HG02798 (cell line): ENCODE measurements around the gene FAM120C.

ENCODE experiments used
- ATAC-seq: cut with Tn5 transposase; IDR thresholded peaks from one replicate; pipeline ENCODE4 v1.9.1; 2021; ENCODE audit warnings: mild to moderate bottlenecking; ENCODE audit not compliant: unreplicated experiment, poor library complexity

Gene FAM120C

DNA sequence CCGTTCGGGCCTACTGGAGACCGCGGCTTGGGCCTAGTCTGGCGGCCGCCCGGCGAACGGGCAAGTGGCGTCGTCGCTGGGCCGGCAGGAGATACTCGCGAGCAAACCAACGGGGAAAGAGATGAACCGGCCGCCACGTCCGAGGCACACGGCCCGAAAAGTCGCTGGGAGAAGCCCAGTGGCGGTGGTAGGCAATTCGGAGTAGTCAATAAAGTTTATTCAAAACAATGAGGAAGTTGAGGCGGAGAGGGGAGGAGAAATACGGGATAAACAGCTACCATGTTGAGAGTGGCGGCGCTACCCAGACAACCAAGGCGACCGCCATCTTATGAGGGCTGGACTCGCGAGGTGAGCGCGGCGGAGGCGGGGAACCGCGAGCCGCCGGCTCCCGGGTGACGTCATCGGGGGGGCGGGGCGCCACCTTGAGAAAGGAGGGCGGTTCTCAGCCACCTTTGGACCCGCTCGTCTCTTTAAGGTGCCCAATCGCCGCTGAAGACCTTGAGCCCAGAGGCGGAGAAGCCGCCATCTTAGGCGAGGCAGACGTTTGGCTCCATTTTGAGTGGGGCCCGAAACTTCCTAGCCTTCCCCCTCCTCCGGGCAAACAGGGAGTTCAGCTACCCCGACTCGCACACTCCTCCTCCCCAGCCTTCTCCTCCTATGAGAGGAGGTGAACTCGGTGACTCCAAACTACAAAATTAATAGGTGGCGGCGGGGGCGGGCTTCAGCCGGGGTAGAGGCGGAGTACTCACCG, 138.8 kb downstream of the FAM120C start, which contains the start of gene PHF8:
PHF8 (minus strand) TSS at position 348 of the 751 bp plus-strand sequence. CDS start 1,745 bp downstream, outside the sequence.
- peak; percentile 86 for ATAC-seq

DNA sequence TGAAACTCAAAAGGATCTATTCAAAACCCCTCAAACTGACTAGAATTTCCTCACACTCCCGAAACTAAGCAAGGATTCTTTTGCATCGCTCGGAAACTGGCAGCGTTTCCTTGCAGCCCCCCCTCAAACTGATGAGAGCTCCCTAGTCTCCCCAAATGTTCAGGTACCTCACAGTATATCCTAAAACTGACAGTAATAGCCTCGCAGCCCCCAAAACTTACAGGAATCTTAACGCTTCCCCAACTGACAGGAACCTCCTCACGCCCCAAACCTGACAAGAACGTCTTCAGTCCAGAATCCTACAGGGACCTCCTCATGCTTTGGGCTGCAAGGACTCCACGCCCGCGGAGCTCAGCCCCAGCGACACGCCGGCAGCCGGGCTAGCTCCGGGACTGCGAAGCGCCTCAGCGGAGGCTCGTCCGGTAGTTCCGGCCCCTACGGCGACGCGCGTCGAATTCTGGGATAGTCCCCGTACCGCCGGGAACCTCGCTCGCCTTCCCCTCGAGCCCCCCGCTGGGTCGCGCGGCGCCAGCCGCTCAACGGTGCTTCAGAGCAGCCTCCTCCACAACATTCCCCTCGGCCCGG, 139.4 kb downstream of the FAM120C start:
- peak; percentile 17 for ATAC-seq

DNA sequence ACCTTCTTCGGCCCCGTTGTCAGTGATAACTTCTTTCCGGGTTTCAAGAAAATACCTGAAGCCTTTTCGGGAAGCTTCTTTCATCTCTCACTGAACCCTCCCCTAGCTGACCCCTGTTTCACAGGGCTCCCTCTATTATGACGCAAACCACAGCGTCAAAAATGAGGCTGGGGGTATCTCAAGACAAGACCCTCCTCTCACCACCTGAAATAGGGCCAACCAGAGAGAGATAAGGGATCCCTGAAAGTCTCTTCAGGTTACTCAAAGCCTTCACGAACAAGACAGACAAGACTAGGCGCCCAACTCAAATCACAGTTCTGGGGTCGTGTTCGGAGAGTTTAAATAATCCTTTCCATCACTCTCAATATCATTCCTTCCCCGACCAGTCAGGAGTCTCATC, 140.0 kb downstream of the FAM120C start:
- ATAC-seq: no peak

DNA sequence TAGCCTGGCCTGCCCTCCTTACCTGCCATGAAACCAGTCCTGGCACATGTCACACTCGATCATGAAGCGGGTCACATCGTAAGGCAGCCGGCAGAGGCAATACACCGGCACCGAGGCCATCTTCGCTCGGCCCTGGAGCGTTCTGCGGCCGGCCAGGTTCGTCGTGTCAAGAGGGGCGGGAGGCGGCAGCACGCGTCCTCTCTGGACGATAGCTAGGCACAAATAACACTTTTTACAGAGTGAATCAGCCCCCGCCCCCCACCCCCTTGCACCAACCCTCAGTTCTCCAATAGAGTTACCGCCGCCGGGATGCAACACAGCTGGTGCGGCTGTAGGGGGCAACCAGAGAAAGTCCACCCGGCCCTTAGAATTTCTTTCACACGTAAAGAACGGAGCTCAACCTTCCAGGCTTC, 140.4 kb downstream of the FAM120C start:
- no peak for ATAC-seq

DNA sequence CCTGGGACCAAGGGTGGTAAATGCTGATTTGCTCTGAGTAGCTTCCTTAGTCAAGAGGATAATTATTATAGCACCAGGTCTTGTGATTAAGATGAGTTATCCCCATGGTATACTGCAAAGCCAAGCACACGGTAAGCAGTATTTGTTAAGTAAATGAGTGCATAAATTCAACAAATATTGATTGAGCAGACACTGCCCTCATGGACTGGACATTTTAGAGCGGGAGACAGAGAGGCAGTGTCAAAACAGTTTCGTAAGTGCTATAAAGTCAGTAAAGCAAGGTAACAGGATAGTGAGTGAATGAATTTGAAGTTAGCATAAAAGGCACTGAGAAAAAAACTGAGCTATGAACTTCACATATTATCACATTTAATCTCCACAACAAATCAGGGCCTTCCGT, 152.7 kb downstream of the FAM120C start:
- no peak for ATAC-seq

DNA sequence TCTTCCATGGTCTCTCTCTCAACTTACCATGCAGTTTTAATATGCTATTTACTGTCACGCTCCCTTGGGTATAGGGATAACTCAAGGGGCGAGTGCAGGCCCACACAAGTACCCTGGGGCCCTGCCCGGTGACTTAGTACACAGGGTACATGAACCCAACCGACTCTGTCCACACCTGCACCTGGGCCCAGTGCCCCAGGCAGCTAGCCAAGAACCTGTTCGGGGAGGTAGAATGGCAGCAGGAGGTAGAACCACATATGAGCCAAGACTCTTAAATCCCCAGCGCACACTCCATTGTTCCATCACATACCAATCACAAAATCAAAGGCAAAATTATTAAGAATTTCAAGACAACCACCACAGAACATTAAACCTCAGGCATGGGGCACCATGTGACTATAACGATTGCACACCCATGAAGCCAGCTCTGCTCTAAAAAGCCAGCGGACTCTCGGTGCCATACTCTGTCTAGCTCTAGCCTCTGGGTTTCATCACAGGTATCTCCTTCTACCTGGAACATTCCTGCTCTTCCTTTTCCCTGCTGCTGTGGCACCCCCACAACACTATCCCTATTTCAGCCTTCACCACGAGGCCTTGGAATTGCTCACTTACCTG, 153.4 kb downstream of the FAM120C start:
- ATAC-seq: no peak

DNA sequence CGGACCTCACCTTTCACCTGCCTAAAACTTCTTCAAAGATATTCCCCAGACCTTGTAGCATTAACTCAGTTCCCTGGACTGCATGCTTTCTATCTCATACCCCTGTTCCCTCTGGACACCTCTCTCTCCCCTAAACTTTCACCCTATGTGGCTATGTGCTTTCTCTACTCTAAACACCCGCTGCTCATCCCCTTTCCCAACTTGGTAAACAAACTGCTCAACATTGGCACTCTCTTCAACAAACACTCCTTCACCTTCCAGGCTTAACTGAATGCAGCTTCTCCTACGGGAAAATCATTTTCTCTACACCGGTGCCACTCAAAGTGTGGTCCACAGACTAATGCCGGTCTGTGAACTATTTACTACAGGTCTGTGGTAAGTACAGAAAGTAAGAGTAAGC, 158.7 kb downstream of the FAM120C start:
- no peak for ATAC-seq
